Kidney epithelial cell (primary cell): ENCODE results near the gene CTNNA3. TPM values are rescaled to one million over a fixed set of nuclear protein-coding genes. Genes with fewer than 3 reads are reported as not detected.

Experiments used
- DNase-seq: peaks from one replicate; pipeline ENCODE4 v3.0.0-alpha.2; 2010; ENCODE audit warnings: low read depth
- H3K27me3 ChIP-seq: 2 replicates; pipeline ENCODE4 v1.6.0; 2011; ENCODE audit warnings: low read length; ENCODE audit not compliant: control insufficient read depth, insufficient read depth
- H3K36me3 ChIP-seq: 2 replicates; pipeline ENCODE4 v1.5.1; 2011; ENCODE audit warnings: low read length; ENCODE audit not compliant: control insufficient read depth, insufficient read depth
- H3K4me3 ChIP-seq: 2 replicates; pipeline ENCODE4 v1.5.1; 2011; ENCODE audit warnings: low read depth, mild to moderate bottlenecking, control low read depth, low read length
- CTCF ChIP-seq: IDR thresholded peaks from 2 replicates; pipeline ENCODE4 v1.5.1; 2011; ENCODE audit warnings: mild to moderate bottlenecking, moderate library complexity, low read length, control low read depth, inconsistent platforms; ENCODE audit not compliant: insufficient read depth, poor library complexity, severe bottlenecking
- total RNA-seq: library from RNA; depleted of rRNA; stranded (reverse); fragments of >200 nt; gene quantifications from 2 replicates; pipeline ENCODE4 v1.2.3, GENCODE V29; 2015

CTNNA3 gene
- total RNA-seq, 1 donor from 2014 or later, result 0.79 TPM

- H3K4me3 ChIP-seq, result no peak overlapping the region
- no peaks in the 10 kb centered on the region for H3K27me3 ChIP-seq
- H3K36me3 ChIP-seq, result no peaks in the 10 kb centered on the region
- no peak for DNase-seq
- TF ChIP-seq CTCF, result no peak
Observed at GRCh38 chr10:67476201-67476600, 219.8 kb downstream of the CTNNA3 start.

- DNase-seq, result no peak
- Histone ChIP-seq H3K36me3 (no peaks in the 10 kb centered on the region), H3K4me3 (no peak overlapping the region), H3K27me3 (no peaks in the 10 kb centered on the region)
- no peak for TF ChIP-seq CTCF
Observed at GRCh38 chr10:67473850-67474633, 222.0 kb downstream of the CTNNA3 start.

GRCh38 chr10:67471022-67471421, 225.0 kb downstream of the CTNNA3 start:
- H3K4me3 ChIP-seq, result no peak overlapping the region
- no peak for DNase-seq
- H3K27me3 ChIP-seq, result no peaks in the 10 kb centered on the region
- H3K36me3 ChIP-seq, result no peaks in the 10 kb centered on the region
- no peak for TF ChIP-seq CTCF

GRCh38 chr10:67464278-67464677, 231.7 kb downstream of the CTNNA3 start:
- DNase-seq, result no peak
- no peaks in the 10 kb centered on the region for H3K27me3 ChIP-seq
- no peak overlapping the region for H3K4me3 ChIP-seq
- H3K36me3 ChIP-seq, result no peaks in the 10 kb centered on the region
- TF ChIP-seq CTCF, result no peak

GRCh38 chr10:67452892-67453291, 243.1 kb downstream of the CTNNA3 start:
- H3K36me3 ChIP-seq, result no peaks in the 10 kb centered on the region
- H3K27me3 ChIP-seq, result no peaks in the 10 kb centered on the region
- no peak for TF ChIP-seq CTCF
- H3K4me3 ChIP-seq, result no peak overlapping the region
- DNase-seq, result no peak

- no peak for DNase-seq
- Histone ChIP-seq H3K27me3 (no peaks in the 10 kb centered on the region), H3K4me3 (no peak overlapping the region), H3K36me3 (no peaks in the 10 kb centered on the region)
- TF ChIP-seq CTCF, result no peak
Observed at GRCh38 chr10:67438605-67439304, 257.2 kb downstream of the CTNNA3 start.
